IMR-90 (cell line): ENCODE measurements around the gene ENTPD3. TPM values are rescaled to one million over a fixed set of nuclear protein-coding genes. Genes with fewer than 3 reads are reported as not detected.

ENCODE experiments used
- ATAC-seq: fragments of 200-7000 bp; cut with Tn5 transposase; 2 replicates; pipeline ENCODE4 v1.9.1; 2020; ENCODE audit warnings: low read depth, mild to moderate bottlenecking, moderate library complexity
- BruUV-seq: library from RNA; stranded (reverse); fragments of 400-500 nt; replicated peaks from 2 replicates; lab custom pipeline; 2021; lab: Mats Ljungman, UMichigan
- CTCF ChIA-PET: fragments of 300-600 bp; formaldehyde crosslinking; extraction: SDS; loops from one replicate; lab custom pipeline; 2021; ENCODE audit warnings: antibody characterized with exemption; lab: Yijun Ruan, JAX
- POLR2A ChIA-PET: fragments of 300-600 bp; sonication (Branson Sonifier 250); formaldehyde crosslinking; loops from one replicate; lab custom pipeline; 2022; ENCODE audit warnings: antibody characterized with exemption; ENCODE audit not compliant: unreplicated experiment; lab: Charles Lee
- DNase-seq: peaks from one replicate; pipeline ENCODE4 v3.0.0; 2013
- H2AFZ ChIP-seq: replicated peaks from 2 replicates; pipeline ENCODE3; 2013; ENCODE audit warnings: low read length, mild to moderate bottlenecking; ENCODE audit not compliant: poor library complexity
- H2AK5ac ChIP-seq: 2 replicates; pipeline ENCODE4 v1.6.1; 2013; ENCODE audit warnings: low read depth, low read length, inconsistent platforms
- H2AK9ac ChIP-seq: replicated peaks from 2 replicates; pipeline ENCODE3; 2013; ENCODE audit warnings: mild to moderate bottlenecking, low read depth, low read length, moderate library complexity; ENCODE audit not compliant: poor library complexity
- H2BK120ac ChIP-seq: 2 replicates; pipeline ENCODE4 v1.6.1; 2013; ENCODE audit warnings: low read depth, low read length, inconsistent platforms
- H2BK15ac ChIP-seq: 3 replicates; pipeline ENCODE4 v1.6.1; 2013; ENCODE audit warnings: low read depth, low read length, inconsistent platforms
- H2BK20ac ChIP-seq: 2 replicates; pipeline ENCODE4 v1.6.1; 2013; ENCODE audit warnings: low read depth, mild to moderate bottlenecking, inconsistent platforms, low read length, moderate library complexity
- H2BK5ac ChIP-seq: 2 replicates; pipeline ENCODE4 v1.6.1; 2013; ENCODE audit warnings: mild to moderate bottlenecking, low read depth, low read length, inconsistent platforms; ENCODE audit not compliant: poor library complexity, severe bottlenecking
- H3K14ac ChIP-seq: replicated peaks from 2 replicates; pipeline ENCODE4 v1.6.1; 2013; ENCODE audit warnings: low read depth, low read length, inconsistent platforms
- H3K18ac ChIP-seq: 2 replicates; pipeline ENCODE4 v1.6.1; 2013; ENCODE audit warnings: low read depth, low read length, control low read depth
- H3K23ac ChIP-seq: 2 replicates; pipeline ENCODE4 v1.6.1; 2013; ENCODE audit warnings: low read depth, low read length, inconsistent platforms
- H3K27ac ChIP-seq: 2 replicates; pipeline ENCODE4 v1.5.1; 2013; ENCODE audit warnings: mild to moderate bottlenecking, control low read depth, low read length; ENCODE audit not compliant: insufficient read depth
- H3K27me3 ChIP-seq: 2 replicates; pipeline ENCODE4 v1.6.1; 2013; ENCODE audit warnings: low read length; ENCODE audit not compliant: control insufficient read depth, insufficient read depth
- H3K36me3 ChIP-seq: 2 replicates; pipeline ENCODE4 v1.6.1; 2013; ENCODE audit warnings: low read length, mixed read lengths; ENCODE audit not compliant: control insufficient read depth, insufficient read depth
- H3K4ac ChIP-seq: 2 replicates; pipeline ENCODE4 v1.6.1; 2013; ENCODE audit warnings: low read depth, low read length, inconsistent platforms
- H3K4me1 ChIP-seq: 2 replicates; pipeline ENCODE4 v1.6.1; 2013; ENCODE audit warnings: low read length, mixed read lengths; ENCODE audit not compliant: control insufficient read depth, insufficient read depth
- H3K4me2 ChIP-seq: 2 replicates; pipeline ENCODE4 v1.6.1; 2013; ENCODE audit warnings: low read depth, mild to moderate bottlenecking, control low read depth, low read length, moderate library complexity
- H3K4me3 ChIP-seq: 2 replicates; pipeline ENCODE4 v1.5.1; 2013; ENCODE audit warnings: low read depth, mild to moderate bottlenecking, control low read depth, low read length, moderate library complexity; ENCODE audit not compliant: insufficient read depth
- H3K56ac ChIP-seq: 2 replicates; pipeline ENCODE4 v1.6.1; 2013; ENCODE audit warnings: low read length, inconsistent platforms; ENCODE audit not compliant: insufficient read depth; ENCODE audit errors: extremely low read depth
- H3K79me1 ChIP-seq, 2 experiments: 2 replicates each; pipeline ENCODE4 v1.6.1; 2013; ENCODE audit warnings: low read length in 2 of 2, inconsistent platforms in 1 of 2, low read depth in 1 of 2
- H3K9ac ChIP-seq: 2 replicates; pipeline ENCODE4 v1.6.1; 2013; ENCODE audit warnings: low read depth, low read length, control low read depth
- H3K9me1 ChIP-seq: 2 replicates; pipeline ENCODE4 v1.6.1; 2013; ENCODE audit warnings: low read length, inconsistent platforms; ENCODE audit not compliant: insufficient read depth
- H3K9me3 ChIP-seq: 2 replicates; pipeline ENCODE4 v1.6.1; 2013; ENCODE audit warnings: low read length; ENCODE audit not compliant: control insufficient read depth, insufficient read depth
- H4K20me1 ChIP-seq: 2 replicates; pipeline ENCODE4 v1.6.1; 2013; ENCODE audit warnings: low read length, inconsistent platforms; ENCODE audit not compliant: insufficient read depth
- H4K5ac ChIP-seq: 2 replicates; pipeline ENCODE4 v1.6.1; 2013; ENCODE audit warnings: mild to moderate bottlenecking, low read depth, low read length, control low read depth
- H4K8ac ChIP-seq, 2 experiments: 2 replicates each; pipeline ENCODE4 v1.6.1; 2013; ENCODE audit warnings: low read depth in 2 of 2, low read length in 2 of 2, control low read depth in 1 of 2, inconsistent platforms in 1 of 2
- H4K91ac ChIP-seq: 2 replicates; pipeline ENCODE4 v1.6.1; 2013; ENCODE audit warnings: low read depth, low read length, inconsistent platforms; ENCODE audit not compliant: insufficient read depth
- BHLHE40 ChIP-seq: fragments of 150-350 bp; IDR thresholded peaks from 2 replicates; pipeline ENCODE4 v1.6.1; 2016; ENCODE audit warnings: mild to moderate bottlenecking, low read depth, low read length
- CEBPB ChIP-seq: IDR thresholded peaks from 2 replicates; pipeline ENCODE4 v1.6.1; 2012; ENCODE audit warnings: low read depth, low read length, improper control_type of control experiment
- CHD1 ChIP-seq: IDR thresholded peaks from 2 replicates; pipeline ENCODE4 v1.6.1; 2012; ENCODE audit warnings: low read depth, low read length, improper control_type of control experiment
- CTCF ChIP-seq: conservative IDR thresholded peaks from 2 replicates; pipeline ENCODE4 v1.5.1; 2012; ENCODE audit warnings: mild to moderate bottlenecking, low read depth, low read length, improper control_type of control experiment
- FOS ChIP-seq: fragments of 150-350 bp; IDR thresholded peaks from 2 replicates; pipeline ENCODE4 v1.6.1; 2016; ENCODE audit warnings: low read depth, low read length
- MAFK ChIP-seq: IDR thresholded peaks from 2 replicates; pipeline ENCODE4 v1.6.1; 2012; ENCODE audit warnings: low read depth, low read length, improper control_type of control experiment
- MAZ ChIP-seq: IDR thresholded peaks from 2 replicates; pipeline ENCODE4 v1.6.1; 2012; ENCODE audit warnings: low read depth, mild to moderate bottlenecking, low read length, improper control_type of control experiment, moderate library complexity, borderline replicate concordance
- MXI1 ChIP-seq: IDR thresholded peaks from 2 replicates; pipeline ENCODE4 v1.6.1; 2012; ENCODE audit warnings: low read depth, mild to moderate bottlenecking, low read length, moderate library complexity, borderline replicate concordance
- NFE2L2 ChIP-seq: fragments of 150-350 bp; IDR thresholded peaks from 2 replicates; pipeline ENCODE4 v1.6.1; 2016; ENCODE audit warnings: low read depth, mild to moderate bottlenecking, low read length
- POLR2A ChIP-seq: IDR thresholded peaks from 2 replicates; pipeline ENCODE4 v1.6.1; 2012; ENCODE audit warnings: mild to moderate bottlenecking, low read depth, low read length
- RAD21 ChIP-seq: IDR thresholded peaks from 2 replicates; pipeline ENCODE4 v1.6.1; 2012; ENCODE audit warnings: low read length, improper control_type of control experiment
- RCOR1 ChIP-seq: IDR thresholded peaks from 2 replicates; pipeline ENCODE4 v1.6.1; 2012; ENCODE audit warnings: mild to moderate bottlenecking, low read length, improper control_type of control experiment; ENCODE audit not compliant: insufficient replicate concordance
- RFX5 ChIP-seq: IDR thresholded peaks from 2 replicates; pipeline ENCODE4 v1.8.0; 2012; ENCODE audit warnings: low read depth, mild to moderate bottlenecking, low read length, moderate library complexity
- SMC3 ChIP-seq: fragments of 150-350 bp; IDR thresholded peaks from 2 replicates; pipeline ENCODE4 v1.6.1; 2016; ENCODE audit warnings: low read depth, mild to moderate bottlenecking, antibody characterized with exemption, low read length, moderate library complexity
- USF2 ChIP-seq: fragments of 150-350 bp; IDR thresholded peaks from 2 replicates; pipeline ENCODE4 v1.6.1; 2017; ENCODE audit warnings: mild to moderate bottlenecking, antibody characterized with exemption, low read length, low read depth
- WGBS, 2 experiments: methylation state at CpG; one replicate each; pipeline versions ENCODE4 v1.1.5 to v1.1.7; 2013; ENCODE audit warnings: missing lambda C conversion rate in 2 of 2; ENCODE audit not compliant: insufficient read length in 1 of 2; ENCODE audit errors: extremely low coverage in 2 of 2; 5-methylcytosine and 5-hydroxymethylcytosine counted together
- dilution Hi-C: fragments of 300-500 bp; cut with HindIII; formaldehyde crosslinking; loops from one replicate; pipeline ENCODE4 v1.14.3; 2018; ENCODE audit warnings: low sequenced_read_pairs; ENCODE audit not compliant: unreplicated experiment
- in situ Hi-C: fragments of 300-500 bp; cut with MboI; formaldehyde crosslinking; loops from 3 replicates; pipeline ENCODE4 v1.14.3; 2019; ENCODE audit warnings: low sequenced_read_pairs, inconsistent platforms, mixed read lengths
- intact Hi-C: fragments of 100-400 bp; cut with micrococcal nuclease; formaldehyde crosslinking; loops from 2 replicates; pipeline ENCODE4 v1.10.0; 2022
- polyA plus RNA-seq, 3 experiments: library from polyadenylated mRNA; depleted of rRNA; stranded (reverse); fragments of >200 nt; gene quantifications; 2 replicates each; pipeline ENCODE4 v1.2.3, GENCODE V29; 2012; ENCODE audit warnings: low replicate concordance in 1 of 3
- total RNA-seq: library from RNA; depleted of rRNA; stranded (reverse); fragments of >200 nt; gene quantifications from 2 replicates; pipeline ENCODE4 v1.2.3, GENCODE V29; 2012

The ENTPD3 gene
- total and polyA plus RNA-seq, 2 of the 4 experiments (the other 2 are of a cell fraction), result not detected

- no peak for TF ChIP-seq NFE2L2
These were observed 77.5 kb downstream of the ENTPD3 start (continued) for GRCh38 chr3:40464339-40465110.

GRCh38 chr3:40465111-40465407 lies 78.1 kb downstream of the ENTPD3 start:
- Histone ChIP-seq H4K5ac (no peak overlapping the region), H3K27ac (no peak overlapping the region), H2AK5ac (no peak overlapping the region), H3K23ac (no peak overlapping the region), H2BK120ac (no peak overlapping the region), H3K9ac (no peak overlapping the region), H3K18ac (no peak overlapping the region), H3K27me3 (no peaks in the 10 kb centered on the region), H2AFZ (no peak overlapping the region), H3K36me3 (peaks cover 31% of the 10 kb centered on the region), H2BK20ac (no peak overlapping the region), H3K56ac (no peak overlapping the region), H3K9me3 (no peaks in the 10 kb centered on the region), H3K4me2 (no peak overlapping the region), H3K9me1 (0 out of 2 replicates have a peak, but pooled peaks cover 2% of the 10 kb centered on the region), H2AK9ac (no peak overlapping the region), H3K4me1 (no peaks in the 10 kb centered on the region), H4K91ac (no peak overlapping the region), H3K4ac (no peak overlapping the region), H3K14ac (no peak overlapping the region), H4K8ac (no peak overlapping the region), H4K20me1 (peaks cover 6% of the 10 kb centered on the region; the same call in 1 of the 2 replicates), H3K79me1 (peaks cover 3 to 13% of the 10 kb centered on the region in 2 experiments), H2BK15ac (no peak overlapping the region), H3K4me3 (no peak overlapping the region), H2BK5ac (no peak overlapping the region)
- 67% methylated on average over 3 of the region's 4 CpGs; no CpG with 5 or more reads in 1 of the 2 experiments for WGBS, 2 experiments
- no TSS peak for BruUV-seq
- no peak for ATAC-seq
- POLR2A ChIA-PET, result no interaction called here
- CTCF ChIA-PET, result interaction anchor here (0.6 to 1.3 kb wide), 3 partner anchors 12 to 59 kb away, joined by 3 read pairs; partner anchors contain the start of gene ZNF619
- in situ Hi-C loops, result no loop called here
- intact Hi-C loops, result no loop called here
- dilution Hi-C loops, result no loop called here
- no peak for DNase-seq
- no peak for TF ChIP-seq RCOR1
- no peak for TF ChIP-seq CEBPB
- TF ChIP-seq POLR2A, result no peak
- TF ChIP-seq FOS, result no peak
- no peak for TF ChIP-seq SMC3
- TF ChIP-seq BHLHE40, result no peak
- no peak for TF ChIP-seq CHD1
- no peak for TF ChIP-seq USF2
- TF ChIP-seq NFE2L2, result no peak
- TF ChIP-seq MAFK, result no peak
- TF ChIP-seq RAD21, result no peak
- no peak for TF ChIP-seq CTCF
- no peak for TF ChIP-seq RFX5
- TF ChIP-seq MXI1, result no peak
- no peak for TF ChIP-seq MAZ
